NK-92 (cell line): ENCODE measurements around the gene MARCKSL1.
A peak's percentile ranks its signal among the peaks of the same experiment; 100 is the strongest.
"Not testable (repeated sequence)": the region's sequence is repeated elsewhere in the genome, so short reads cannot be mapped to it uniquely, and the experiment has no call there.

ENCODE experiments used
- DNase-seq: peaks from one replicate; lab custom pipeline; 2025; ENCODE audit not compliant: unreplicated experiment; lab: John Stamatoyannopoulos, UW

MARCKSL1 gene, protein sequence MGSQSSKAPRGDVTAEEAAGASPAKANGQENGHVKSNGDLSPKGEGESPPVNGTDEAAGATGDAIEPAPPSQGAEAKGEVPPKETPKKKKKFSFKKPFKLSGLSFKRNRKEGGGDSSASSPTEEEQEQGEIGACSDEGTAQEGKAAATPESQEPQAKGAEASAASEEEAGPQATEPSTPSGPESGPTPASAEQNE

DNA sequence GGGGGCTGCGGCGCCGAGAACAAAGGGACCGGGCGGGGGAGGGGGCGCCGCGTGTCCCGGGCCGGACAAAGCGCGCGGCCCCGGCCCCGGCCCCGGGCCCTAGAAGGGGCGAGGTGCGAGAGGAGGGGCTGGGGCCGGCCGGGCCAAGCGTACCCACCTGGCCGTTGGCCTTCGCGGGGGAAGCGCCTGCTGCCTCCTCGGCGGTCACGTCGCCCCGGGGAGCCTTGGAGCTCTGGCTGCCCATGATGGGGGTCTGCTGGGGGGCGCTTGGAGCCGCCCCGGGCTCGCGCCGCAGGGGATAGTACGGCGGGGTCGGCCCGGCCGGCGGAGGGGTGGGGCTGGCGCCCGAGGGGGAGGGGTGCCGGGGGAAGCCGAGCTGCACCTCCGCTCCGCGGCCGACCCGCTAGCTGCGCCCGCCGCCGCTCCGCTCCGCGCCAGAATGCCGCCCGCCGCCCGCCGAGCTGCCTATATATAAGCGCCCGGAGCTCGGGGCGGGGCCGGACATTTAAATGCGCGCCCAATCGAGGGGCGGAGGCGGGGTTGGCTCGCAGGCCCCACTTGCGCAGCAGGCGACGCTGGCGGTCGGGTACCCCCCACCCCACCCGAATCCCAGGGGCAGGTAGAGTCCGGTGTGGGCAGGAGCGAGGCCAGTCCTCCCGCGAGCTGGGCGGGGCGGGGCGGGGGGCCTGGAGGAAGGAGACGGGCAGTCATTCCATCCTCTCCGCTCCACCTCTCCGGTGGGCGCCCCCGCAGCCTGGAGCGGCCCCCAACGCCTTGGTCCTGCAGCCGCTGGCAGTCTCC is at the start of gene MARCKSL1:
TSS of gene MARCKSL1 (minus strand) at position 444 of the 801 bp plus-strand sequence. CDS start at position 244, 200 bp downstream.
- DNase-seq: peak; percentile 13

DNA sequence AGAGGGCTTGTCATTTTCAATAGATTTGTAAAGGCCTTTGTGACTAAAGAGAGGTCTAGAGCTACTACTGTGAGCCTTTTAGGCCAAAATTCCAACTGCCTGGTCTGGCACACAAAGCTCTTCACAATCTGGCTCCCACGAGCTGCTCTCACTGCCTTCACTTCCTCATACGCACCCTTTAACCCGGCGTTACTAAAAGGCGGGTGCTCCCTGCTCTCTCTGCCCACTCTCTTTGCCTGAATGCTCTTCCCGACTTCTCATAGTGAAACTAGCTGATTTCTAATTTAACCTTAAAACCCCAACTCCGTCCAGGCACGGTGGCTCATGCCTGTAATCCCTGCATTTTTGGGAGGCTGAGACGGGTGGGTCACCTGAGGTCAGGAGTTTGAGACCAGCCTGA is 44.0 kb upstream of the MARCKSL1 start:
- no peak for DNase-seq

DNA sequence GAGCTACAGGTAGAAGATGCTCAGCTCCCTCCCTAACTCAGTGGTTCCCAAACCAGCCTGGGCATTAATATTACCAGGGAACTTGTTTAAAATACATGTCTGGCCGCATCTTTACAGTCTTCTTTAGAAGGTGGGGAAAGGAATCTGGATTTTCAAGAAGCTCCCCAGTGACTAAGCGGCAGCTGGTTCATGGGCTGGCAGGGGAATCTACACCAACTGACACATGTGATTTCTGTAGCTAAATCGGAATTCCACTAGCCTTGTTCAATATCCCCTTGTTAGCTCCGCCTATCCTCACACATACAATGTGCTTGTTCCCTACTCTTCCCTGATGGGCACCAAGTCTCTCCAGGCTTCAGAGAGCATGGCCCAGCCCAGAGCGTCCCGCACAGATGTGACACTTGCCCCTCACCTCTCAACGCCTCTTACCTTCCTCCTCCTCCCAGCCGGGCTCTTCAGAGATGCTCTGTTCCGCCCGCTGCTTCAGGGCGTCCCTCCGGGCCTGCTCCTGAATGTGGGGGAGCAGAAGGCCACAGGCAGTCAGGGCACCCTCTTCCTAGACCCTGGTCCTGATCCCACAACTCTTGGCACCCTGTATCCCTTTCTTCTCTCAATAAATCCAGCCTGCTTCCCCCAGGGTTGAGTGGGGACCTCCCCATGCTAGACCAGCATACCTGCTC is 41.6 kb upstream of the MARCKSL1 start:
- no peak for DNase-seq

DNA sequence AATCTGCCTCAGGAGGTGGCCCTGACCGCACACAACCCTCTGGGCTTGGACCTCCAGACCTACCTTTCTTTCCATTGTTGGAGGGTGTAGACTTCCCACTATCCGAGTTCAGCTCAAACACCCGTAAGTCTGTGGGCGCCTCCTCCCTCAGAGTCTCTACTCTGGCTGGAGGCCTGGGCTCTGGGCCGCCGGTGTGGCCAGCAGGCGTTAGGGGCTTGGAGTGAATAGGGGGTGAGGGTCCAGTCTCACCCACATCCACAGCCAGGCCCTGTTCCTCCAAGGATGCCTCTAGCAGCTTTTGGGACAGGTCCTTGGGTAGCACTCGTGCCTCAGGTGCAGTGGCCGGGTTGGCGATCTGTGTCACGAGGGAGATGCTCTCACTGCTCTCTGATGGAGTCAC is 40.2 kb upstream of the MARCKSL1 start:
- DNase-seq: no peak

DNA sequence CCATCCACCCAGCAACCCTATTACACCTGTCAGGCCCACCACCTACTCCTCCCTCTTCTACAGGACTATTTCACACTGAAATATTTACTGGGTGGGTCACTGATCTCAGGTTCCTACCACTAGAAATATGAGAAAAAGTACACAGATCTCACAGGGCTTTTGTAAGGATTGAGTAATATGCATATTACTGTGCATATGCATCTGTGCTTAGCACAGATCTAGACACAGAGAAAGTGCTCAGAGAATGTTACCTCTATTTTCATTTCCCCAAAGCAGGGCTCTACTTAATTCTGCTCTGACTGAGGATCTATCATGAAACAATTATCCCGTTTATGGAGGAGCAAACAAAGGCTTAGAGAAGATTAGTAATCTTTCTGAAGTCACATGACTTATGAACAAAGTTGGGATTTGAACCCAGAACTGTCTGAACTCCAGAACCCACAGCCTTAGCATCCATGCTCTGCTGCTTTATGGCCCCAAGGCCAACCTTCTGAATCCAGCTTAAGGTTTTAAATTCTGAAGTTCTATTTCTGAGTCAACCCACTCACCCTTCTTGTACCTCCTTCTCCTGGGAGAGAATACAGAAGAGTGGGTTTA is 38.1 kb upstream of the MARCKSL1 start:
- DNase-seq: no peak

DNA sequence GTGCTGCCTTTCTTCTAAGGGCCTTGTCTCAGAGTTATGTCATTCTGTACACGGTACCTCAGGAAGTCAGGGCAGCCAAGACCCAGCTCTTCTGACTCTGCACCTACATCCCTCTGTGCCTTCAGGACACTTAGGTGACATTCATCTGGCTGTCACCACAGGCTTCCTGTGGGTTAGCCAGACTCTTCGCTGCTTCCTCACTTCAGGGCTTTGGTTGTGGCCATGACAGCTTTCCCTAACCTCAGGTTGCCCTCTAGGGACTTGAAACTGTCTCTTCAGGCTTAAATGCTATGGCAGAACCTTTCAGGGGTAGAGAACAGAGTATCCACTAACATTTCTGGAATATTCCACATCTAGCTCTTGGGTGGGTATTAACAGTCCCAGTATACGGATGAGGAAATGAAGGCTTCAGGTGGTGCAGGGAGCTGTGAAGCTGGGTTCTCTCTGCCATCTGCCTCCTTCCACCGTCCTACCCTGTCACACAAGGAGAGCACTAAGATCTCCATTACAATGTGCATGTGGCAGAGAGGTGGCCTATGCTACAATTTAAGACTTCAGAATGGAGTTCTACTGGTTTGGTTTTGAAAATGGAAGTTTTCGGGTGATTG is 36.2 kb upstream of the MARCKSL1 start:
- no peak for DNase-seq

DNA sequence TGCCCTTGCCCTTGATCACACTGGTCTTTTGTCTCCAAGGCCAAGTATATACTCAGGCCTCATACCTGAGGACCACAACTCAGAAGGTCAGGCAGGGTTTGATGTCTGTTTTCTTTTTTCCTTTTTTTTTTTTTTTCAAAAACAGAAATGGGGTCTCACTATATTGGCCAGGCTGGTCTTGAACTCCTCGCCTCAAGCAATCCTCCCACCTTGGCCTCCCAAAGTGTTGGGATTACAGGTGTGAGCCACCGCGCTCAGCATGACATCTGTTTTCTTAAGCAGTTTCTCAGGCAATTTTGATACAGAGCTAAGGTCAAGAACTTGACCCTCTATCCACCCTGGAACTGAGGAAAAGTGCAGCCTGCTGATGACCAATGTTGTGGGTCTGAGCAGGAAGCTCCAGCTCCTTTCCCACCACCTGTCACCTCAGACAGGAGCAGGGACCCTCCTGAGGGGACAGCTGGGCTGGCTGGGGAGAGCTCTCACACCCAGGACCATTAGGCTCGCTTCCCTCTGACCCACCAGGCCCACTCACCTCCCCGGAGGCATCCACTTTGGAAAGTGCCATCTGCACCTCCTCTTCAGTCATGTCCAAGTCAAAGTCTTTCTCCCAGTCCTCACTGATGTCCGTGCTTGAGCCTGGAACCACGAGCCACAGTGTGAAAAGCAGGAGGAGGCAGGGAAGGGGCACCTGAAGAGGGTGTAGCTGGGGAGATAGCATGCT is 32.0 kb upstream of the MARCKSL1 start:
- DNase-seq: no peak

DNA sequence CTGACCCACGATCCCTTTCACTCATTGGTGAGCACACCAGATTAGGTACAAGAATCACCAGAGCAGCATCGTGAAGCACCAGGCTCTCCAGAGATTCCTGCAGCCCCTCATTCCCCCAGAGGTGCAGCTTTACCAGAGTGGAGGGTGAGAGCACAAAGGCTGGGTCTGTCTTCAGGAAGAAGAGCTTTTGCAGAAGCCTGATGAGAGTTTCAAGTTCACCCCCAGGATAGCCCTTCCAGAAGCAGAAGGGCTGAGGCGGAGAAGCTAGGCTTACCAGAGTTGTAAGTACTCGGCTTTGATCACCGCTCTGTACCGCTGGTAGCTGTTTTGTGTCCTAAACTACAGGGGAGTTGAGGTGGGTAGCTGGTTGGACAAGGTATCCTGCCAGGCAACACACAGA is 29.4 kb upstream of the MARCKSL1 start:
- no peak for DNase-seq

DNA sequence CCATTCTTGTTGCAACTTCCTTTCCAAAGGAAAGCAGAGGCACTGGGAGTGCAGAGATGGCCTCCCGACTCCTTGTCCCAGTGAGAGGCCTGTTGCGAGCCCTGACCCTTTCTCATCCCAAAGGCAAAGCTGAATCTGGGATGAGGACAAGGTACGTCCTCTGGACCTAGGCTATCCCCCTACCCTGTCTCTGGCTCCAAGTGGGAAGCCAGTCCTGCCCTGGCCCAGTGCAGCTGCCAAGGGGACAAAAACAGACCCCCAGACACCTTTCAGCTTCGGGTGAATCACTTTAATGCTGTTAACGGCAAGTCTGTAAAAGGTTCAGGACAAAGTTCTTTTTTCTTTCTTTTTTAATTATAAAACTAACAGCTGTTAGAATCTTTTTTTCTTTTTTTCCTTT is 28.8 kb upstream of the MARCKSL1 start:
- no peak for DNase-seq

DNA sequence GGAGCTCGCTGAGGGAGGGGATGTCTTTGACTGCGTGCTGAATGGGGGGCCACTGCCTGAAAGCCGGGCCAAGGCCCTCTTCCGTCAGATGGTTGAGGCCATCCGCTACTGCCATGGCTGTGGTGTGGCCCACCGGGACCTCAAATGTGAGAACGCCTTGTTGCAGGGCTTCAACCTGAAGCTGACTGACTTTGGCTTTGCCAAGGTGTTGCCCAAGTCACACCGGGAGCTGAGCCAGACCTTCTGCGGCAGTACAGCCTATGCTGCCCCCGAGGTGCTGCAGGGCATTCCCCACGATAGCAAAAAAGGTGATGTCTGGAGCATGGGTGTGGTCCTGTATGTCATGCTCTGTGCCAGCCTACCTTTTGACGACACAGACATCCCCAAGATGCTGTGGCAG is 27.7 kb upstream of the MARCKSL1 start:
- DNase-seq: no peak

DNA sequence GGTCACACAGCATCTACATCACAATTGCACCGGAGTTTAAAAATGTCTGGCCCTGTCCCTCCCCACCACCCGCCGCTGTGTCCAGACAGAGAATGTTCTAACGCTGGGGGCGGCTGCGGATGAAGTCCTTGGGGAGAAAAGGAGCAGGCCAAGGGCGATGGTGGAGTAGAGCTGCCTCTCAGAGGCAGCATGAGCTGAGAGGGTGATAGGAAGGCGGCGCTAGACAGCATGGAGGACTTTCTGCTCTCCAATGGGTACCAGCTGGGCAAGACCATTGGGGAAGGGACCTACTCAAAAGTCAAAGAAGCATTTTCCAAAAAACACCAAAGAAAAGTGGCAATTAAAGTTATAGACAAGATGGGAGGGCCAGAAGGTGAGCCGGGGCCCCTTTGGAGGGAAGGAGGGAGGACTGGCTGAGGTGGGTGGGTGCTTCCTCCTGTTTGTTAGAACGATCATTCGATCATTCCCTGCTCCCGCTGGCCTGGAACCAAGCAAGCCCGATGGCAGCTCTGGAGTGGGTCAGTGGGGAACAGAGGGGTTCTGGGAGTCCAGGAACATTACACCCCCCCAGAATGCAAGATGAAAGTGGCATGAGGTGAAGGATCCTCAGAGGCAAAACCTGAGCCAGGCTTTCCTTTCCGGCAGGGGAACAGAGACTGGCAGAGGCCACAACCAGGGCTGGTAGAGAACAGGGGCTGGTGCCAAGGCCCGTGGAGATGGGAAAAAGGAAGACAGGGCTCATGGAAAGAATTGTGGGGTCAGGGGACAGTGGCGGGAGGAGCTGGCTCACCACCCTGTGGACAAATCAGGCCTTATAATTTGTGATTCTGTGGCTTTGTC is 26.7 kb upstream of the MARCKSL1 start, which contains the start of the genes FAM229A and TSSK3:
TSS of gene FAM229A (minus strand) at position 12 of the 840 bp plus-strand sequence. CDS start 394 bp downstream, outside the sequence.
TSS of gene TSSK3 (plus strand) at position 66 of the 840 bp plus-strand sequence. CDS start at position 229, 163 bp downstream.
- no peak for DNase-seq

DNA sequence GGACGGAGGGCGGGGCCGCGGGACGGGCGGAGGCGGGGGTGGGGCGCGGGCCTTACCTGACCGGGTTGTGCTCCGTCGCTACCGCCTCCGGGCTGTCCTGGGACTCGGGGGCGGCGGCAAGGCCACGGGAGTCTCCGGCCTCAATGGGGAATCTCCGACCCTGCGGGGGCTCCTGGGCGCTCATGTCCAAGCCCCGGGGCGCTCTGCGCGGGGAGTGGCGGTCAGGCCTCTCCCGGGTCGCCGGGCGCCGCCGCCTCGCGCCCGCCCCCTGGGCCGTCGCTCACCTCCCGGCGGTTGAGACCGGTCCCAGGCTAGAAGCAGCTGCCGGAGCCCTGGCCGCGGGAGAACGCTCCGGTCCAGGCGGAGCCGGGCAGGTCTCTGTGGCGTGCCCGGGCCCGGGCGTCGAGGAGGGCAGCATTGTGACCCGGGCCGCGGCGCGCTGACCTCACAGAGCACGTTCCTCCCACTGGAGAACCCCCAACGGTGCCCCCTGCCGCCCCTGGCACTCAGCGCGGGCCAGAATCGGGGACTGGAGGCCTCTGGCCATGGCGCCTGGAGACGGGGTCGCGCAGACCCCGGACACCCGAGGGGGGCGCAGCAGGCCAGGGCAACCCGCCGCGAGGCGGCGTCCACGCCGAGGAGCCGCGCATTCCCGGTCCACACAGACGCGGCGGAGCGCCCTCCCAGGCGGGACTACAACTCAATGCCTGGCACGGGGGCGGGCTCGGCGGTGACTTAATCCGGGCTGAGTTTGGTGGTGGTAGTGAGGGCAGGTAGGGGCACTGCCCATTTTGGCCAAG is 25.8 kb upstream of the MARCKSL1 start:
- DNase-seq: no peak

DNA sequence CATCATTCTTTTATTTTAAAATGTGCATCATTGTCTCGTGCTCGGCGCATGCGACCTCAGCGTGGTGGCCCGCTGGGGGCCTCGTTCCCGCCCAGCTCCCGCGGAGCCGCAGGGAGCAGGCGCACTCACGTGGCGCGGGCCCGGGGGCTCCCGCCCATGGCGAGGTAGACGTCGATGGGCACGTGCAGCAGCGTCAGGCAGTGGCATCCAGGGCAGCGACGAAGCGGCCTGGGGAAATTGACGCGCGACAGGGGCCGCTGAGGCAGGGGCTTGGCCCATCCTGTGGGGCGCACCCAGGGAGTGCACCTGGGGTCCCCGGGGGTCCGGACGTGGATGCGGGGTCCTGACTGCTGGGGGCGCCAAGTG is 25.3 kb upstream of the MARCKSL1 start:
- DNase-seq: no peak

DNA sequence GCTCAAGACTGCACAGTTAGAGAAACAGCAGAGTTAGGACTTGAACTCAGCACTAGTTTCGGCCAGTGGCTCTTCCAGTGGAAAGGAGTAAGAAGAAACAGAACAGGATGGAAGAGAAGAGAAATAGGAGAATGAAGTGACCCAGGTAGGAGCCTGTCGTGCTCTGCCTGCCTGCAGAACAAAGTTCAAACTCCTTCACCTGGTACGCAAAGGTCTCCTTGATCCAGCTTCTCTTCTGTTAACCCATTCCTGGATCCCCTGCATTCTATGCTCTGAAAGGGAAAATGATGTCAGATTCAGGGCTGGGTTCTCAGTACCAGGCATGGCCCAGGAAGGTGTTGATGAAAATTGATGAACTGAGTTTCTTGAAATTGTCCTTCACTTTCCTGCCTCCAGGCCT is 22.4 kb upstream of the MARCKSL1 start:
- no peak for DNase-seq

DNA sequence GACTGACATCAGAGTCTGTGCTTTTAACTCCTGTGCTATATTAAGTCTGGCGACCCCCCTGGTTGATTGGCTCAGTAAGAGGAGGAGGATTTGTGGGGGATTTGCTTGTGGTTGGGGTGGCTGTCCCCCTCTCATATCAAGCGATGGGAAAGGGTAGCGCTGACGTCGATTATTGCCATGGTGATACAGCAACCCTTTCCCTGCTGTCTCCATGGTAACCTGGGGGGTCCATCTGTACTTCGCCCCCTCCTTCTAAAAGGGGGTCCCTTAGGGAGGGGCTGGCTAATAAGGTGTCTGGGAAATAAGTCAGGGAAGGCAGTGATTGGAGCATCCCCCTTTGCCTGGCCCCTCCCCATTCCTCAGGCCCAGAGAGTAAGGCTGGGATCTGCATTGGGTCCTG is 21.6 kb upstream of the MARCKSL1 start:
- DNase-seq: no peak

DNA sequence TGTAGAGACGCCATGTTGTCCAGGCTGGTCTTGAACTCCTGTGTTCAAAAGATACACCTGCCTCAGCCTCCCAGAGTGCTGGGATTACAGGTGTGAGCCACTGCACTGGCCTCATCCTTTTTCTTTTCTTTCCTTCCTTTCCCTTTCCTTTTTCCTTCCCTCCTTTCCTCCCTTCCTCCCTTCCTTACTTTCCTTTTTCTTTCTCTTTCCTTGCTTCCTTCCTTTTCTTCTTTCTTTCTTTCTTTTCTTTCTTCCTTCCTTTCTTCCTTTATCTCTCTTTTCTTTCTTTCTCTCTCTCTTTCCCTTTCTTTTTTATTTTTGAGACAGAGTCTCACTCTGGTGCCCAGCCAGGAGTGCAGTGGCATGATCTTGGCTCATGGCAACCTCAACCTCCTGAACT is 20.4 kb upstream of the MARCKSL1 start:
- no peak for DNase-seq

DNA sequence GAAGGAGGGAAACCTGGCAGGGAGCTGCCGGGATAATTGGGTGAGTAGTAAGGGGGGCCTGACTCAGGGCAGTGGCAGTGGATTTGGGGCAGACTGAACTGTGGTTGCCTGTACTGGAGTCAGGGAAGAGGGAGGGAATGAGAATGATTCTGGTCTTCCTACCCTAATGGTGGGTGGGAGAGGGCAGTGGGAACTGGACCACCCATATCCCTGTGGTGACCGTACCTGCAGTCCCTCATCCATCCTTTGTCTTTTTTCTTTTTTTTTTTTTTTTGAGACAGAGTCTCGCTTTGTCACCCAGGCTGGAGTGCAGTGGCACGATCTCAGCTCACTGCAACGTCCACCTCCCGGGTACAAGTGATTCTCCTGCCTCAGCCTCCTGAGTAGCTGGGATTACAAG is 19.7 kb upstream of the MARCKSL1 start:
- not testable (repeated sequence) for DNase-seq

DNA sequence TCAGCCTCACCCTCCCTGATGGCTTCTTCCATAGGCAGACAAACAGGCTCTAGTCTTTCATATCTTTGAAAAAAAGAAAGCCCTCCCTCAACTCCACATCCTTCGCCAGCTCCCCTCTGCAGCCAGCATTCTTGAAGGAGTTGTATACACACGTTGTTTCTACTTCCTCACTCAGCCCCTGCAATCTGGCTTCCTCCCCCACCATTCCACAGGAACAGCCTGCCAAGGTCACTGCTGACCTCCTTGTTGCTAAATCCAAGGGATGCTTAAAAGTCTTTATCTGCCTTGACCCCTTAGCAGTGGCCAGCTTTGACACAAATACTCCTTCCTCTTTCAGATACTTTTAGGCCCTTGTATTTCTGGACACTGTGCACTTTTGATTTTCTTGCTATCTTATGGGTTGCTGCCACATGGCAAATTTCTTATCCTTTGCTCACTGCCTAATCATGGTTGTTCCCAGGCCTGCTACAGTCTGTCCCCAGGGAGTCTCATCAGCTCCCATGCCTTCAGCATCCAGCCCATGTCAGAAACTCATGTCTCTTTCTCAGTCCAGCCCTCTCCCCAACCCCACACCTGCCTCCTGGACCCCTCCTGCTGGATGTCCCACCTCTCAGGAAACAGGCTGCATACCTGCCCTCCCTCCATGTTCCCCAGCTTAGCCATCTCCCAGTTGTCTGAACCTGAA is 18.0 kb upstream of the MARCKSL1 start:
- no peak for DNase-seq
